ENCODE data around the gene TMEM63B.

DNA sequence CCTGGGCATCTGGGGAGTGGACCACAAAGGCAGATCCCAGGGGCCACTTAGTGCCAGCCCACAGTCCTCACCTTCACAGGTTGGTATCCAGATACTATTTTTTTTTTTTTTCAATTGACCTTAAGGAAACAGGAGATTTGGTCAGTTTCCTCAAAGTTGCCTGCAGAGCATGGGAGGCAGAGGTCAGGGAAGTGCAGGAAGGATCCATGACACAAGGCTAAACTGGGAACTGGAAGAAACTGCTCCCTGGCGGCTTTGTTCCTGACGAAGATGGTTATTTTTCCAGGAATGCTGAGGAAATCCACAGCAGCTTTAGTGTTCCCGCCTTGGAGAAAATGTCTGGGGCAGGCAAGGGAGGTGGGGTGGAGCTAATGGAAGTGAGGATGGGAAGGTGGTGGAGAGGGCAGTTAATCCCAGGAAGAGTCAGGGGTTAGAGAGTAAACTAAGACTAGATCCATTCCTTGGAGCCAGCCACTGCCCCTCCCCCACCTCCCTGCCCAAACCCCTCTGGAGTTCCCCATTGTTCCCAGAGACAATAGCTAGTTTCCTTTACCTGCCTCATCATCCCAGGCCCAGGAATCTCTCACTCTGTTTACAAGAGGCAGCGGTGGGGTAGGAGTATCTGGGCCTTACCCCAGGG is 75.1 kb downstream of the TMEM63B start:
- TF ChIP-seq, protein P1, sequence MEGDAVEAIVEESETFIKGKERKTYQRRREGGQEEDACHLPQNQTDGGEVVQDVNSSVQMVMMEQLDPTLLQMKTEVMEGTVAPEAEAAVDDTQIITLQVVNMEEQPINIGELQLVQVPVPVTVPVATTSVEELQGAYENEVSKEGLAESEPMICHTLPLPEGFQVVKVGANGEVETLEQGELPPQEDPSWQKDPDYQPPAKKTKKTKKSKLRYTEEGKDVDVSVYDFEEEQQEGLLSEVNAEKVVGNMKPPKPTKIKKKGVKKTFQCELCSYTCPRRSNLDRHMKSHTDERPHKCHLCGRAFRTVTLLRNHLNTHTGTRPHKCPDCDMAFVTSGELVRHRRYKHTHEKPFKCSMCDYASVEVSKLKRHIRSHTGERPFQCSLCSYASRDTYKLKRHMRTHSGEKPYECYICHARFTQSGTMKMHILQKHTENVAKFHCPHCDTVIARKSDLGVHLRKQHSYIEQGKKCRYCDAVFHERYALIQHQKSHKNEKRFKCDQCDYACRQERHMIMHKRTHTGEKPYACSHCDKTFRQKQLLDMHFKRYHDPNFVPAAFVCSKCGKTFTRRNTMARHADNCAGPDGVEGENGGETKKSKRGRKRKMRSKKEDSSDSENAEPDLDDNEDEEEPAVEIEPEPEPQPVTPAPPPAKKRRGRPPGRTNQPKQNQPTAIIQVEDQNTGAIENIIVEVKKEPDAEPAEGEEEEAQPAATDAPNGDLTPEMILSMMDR (IDR thresholded peaks at IDR 0.05), result no peak
- TF ChIP-seq POLR2A (IDR thresholded peaks at IDR 0.05), result no peak

Data from lower leg skin (tissue), 3 donors.